ENCODE data around the gene FKBP1C.
"Not testable (repeated sequence)": the region's sequence is repeated elsewhere in the genome, so short reads cannot be mapped to it uniquely, and the experiment has no call there.

FKBP1C gene

DNA sequence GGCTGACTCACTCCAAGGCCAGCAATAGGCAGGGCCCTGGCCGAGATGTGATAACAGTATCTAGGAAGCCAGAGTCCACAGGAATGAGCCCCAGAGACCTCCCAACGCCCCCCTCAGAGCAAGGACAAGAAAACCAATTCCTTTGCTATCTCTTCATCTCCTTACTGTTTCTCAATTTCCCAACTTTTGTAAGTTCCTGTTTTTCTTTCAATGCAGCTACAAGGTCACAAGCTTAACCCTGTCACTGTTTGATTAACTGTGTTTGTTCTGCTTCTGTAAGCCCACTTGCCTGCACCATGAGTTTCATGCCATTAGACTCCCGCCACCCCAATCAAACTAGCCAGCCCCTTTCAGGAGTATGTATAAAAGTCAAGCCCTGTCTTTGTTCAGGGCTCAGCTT lies 3.5 kb downstream of the FKBP1C start:
- Histone ChIP-seq H2AFZ (ENCODE audit: low read depth) (no peak overlapping the region), H3K4me2 (no peak overlapping the region), H3K27ac (no peak overlapping the region), H4K20me1 (ENCODE audit: insufficient read depth) (no peaks in the 10 kb centered on the region), H3K27me3 (ENCODE audit: insufficient read depth, low read depth) (no peaks in the 10 kb centered on the region), H3K4me3 (IDR thresholded peaks at IDR 0.05; ENCODE audit: insufficient read depth, low read depth, low read length) (no peak overlapping the region), H3K9ac (no peak overlapping the region), H3K4me1 (ENCODE audit: low read depth, poor library complexity, severe bottlenecking) (no peaks in the 10 kb centered on the region), H3K79me2 (ENCODE audit: insufficient read depth, low read depth) (no peaks in the 10 kb centered on the region), H3K36me3 (ENCODE audit: insufficient read depth) (no peaks in the 10 kb centered on the region)
- TF ChIP-seq, protein P1, sequence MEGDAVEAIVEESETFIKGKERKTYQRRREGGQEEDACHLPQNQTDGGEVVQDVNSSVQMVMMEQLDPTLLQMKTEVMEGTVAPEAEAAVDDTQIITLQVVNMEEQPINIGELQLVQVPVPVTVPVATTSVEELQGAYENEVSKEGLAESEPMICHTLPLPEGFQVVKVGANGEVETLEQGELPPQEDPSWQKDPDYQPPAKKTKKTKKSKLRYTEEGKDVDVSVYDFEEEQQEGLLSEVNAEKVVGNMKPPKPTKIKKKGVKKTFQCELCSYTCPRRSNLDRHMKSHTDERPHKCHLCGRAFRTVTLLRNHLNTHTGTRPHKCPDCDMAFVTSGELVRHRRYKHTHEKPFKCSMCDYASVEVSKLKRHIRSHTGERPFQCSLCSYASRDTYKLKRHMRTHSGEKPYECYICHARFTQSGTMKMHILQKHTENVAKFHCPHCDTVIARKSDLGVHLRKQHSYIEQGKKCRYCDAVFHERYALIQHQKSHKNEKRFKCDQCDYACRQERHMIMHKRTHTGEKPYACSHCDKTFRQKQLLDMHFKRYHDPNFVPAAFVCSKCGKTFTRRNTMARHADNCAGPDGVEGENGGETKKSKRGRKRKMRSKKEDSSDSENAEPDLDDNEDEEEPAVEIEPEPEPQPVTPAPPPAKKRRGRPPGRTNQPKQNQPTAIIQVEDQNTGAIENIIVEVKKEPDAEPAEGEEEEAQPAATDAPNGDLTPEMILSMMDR (conservative IDR thresholded peaks at IDR 0.05; ENCODE audit: low read depth, low read length) = no peak

DNA sequence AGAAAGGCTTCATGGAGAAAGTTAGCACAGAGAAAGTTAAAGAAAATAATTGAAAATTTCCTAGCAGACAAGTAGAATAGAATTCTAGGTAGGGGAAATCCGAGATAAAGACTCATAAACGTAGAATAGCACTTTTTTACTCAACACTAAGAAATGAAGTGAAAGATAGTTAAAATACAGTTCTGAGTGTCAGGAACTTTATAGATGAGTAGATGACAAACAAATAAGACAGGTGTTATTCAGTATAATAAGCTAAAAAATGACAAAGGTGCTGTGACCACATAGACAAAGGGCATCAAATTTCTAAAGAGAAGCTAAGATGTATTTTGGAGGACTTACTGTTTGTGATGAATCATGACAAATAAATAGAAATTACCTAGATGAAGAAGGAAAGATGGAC lies 12.9 kb downstream of the FKBP1C start:
- H2AFZ ChIP-seq (ENCODE audit: low read depth) = no peak overlapping the region
- H3K79me2 ChIP-seq (ENCODE audit: insufficient read depth, low read depth) = no peaks in the 10 kb centered on the region
- H3K4me2 ChIP-seq = no peak overlapping the region
- no peaks in the 10 kb centered on the region for H3K27me3 ChIP-seq (ENCODE audit: insufficient read depth, low read depth)
- H4K20me1 ChIP-seq (ENCODE audit: insufficient read depth) = no peaks in the 10 kb centered on the region
- no peaks in the 10 kb centered on the region for H3K4me1 ChIP-seq (ENCODE audit: low read depth, poor library complexity, severe bottlenecking)
- TF ChIP-seq, protein P1 (conservative IDR thresholded peaks at IDR 0.05; ENCODE audit: low read depth, low read length) = no peak
- H3K9ac ChIP-seq = no peak overlapping the region
- no peak overlapping the region for H3K27ac ChIP-seq
- H3K4me3 ChIP-seq (IDR thresholded peaks at IDR 0.05; ENCODE audit: insufficient read depth, low read depth, low read length) = no peak overlapping the region
- H3K36me3 ChIP-seq (ENCODE audit: insufficient read depth) = no peaks in the 10 kb centered on the region

DNA sequence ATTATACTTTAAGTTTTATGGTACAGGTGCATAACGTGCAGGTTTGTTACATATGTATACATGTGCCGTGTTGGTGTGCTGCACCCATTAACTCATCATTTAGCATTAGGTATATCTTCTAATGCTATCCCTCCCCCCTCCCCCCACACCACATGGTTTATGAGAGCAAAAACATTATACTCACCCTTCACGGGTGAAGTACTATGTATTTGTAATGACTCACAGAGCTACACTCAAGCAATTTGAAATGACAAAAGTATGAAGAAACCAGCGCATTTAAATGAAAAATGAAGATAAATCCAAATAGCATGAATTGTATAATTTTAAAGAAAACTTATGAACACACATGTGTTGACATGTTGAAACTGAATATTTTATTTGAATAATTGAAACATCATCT lies 14.7 kb downstream of the FKBP1C start:
- not testable (repeated sequence) for H3K36me3 ChIP-seq (ENCODE audit: insufficient read depth); H3K79me2 ChIP-seq (ENCODE audit: insufficient read depth, low read depth); H3K27ac ChIP-seq; H3K4me3 ChIP-seq (IDR thresholded peaks at IDR 0.05; ENCODE audit: insufficient read depth, low read depth, low read length); H2AFZ ChIP-seq (ENCODE audit: low read depth); H3K27me3 ChIP-seq (ENCODE audit: insufficient read depth, low read depth); H3K4me1 ChIP-seq (ENCODE audit: low read depth, poor library complexity, severe bottlenecking); H3K4me2 ChIP-seq; H3K9ac ChIP-seq; H4K20me1 ChIP-seq (ENCODE audit: insufficient read depth)

DNA sequence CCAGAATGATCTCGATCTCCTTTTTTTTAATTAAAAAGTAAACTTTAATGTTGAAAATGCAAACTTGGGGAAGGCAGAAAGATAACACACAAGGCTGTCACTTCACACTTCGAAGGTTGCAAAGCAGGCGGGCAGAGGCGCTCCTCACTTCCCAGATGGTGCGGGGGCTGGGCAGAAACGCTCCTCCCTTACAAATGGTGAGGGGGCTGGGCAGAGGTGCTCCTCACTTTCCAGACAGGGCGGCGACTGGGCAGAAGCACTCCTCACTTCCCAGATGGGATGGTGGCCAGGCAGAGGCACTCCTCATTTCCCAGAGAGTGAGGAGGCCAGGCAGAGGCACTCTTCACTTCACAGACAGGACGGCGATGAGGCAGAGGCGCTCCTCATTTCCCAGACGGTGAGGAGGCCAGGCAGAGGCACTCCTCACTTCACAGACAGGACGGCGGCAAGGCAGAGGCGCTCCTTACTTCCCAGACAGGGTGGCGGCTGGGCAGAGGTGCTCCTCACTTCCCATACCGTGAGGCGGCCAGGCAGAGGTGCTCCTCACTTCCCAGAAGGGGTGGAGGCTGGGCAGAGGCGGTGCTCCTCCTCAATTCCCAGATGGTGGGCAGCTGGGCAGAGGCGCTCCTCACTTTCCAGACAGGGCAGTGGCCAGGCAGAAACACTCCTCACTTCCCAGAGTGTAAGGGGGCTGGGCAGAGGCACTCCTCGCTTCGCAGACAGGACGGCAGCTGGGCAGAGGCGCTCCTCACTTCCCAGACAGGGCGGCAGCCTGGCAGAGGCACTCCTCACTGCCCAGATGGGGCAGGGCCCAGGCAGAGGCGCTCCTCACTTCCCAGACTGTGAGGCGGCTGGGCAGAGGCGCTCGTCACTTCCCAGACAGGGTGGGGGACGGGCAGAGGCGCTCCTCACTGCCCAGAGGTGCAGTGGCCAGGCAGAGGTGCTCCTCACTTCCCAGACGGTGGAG lies 16.9 kb downstream of the FKBP1C start:
- H2AFZ ChIP-seq (ENCODE audit: low read depth); H4K20me1 ChIP-seq (ENCODE audit: insufficient read depth); H3K36me3 ChIP-seq (ENCODE audit: insufficient read depth); H3K9ac ChIP-seq; H3K4me1 ChIP-seq (ENCODE audit: low read depth, poor library complexity, severe bottlenecking); H3K27me3 ChIP-seq (ENCODE audit: insufficient read depth, low read depth); H3K4me2 ChIP-seq; H3K79me2 ChIP-seq (ENCODE audit: insufficient read depth, low read depth); H3K4me3 ChIP-seq (IDR thresholded peaks at IDR 0.05; ENCODE audit: insufficient read depth, low read depth, low read length); H3K27ac ChIP-seq: not testable (repeated sequence)

DNA sequence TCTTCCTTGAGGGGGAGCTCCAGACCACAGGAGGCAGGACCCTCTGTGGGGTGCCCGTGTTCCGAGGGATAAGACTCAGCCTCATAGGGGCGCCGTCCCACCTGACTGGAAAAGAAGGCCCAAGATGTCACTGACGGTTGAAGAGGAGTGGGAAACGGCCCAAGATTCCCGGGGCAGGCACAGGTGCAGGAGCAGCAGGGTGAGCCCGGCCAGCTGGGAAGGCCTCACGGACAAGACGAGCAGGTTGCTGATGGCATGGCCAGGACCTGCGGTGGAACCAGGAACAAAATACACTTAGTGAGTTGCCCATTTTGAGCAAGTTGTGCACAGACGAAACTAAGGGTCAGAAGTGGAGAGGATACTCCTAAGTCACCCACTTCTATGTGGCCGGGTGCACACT lies 18.8 kb downstream of the FKBP1C start:
- not testable (repeated sequence) for H2AFZ ChIP-seq (ENCODE audit: low read depth); H3K79me2 ChIP-seq (ENCODE audit: insufficient read depth, low read depth); H3K4me2 ChIP-seq; H3K4me3 ChIP-seq (IDR thresholded peaks at IDR 0.05; ENCODE audit: insufficient read depth, low read depth, low read length); H3K27ac ChIP-seq; H3K27me3 ChIP-seq (ENCODE audit: insufficient read depth, low read depth); H3K36me3 ChIP-seq (ENCODE audit: insufficient read depth); H3K4me1 ChIP-seq (ENCODE audit: low read depth, poor library complexity, severe bottlenecking); H4K20me1 ChIP-seq (ENCODE audit: insufficient read depth); H3K9ac ChIP-seq

DNA sequence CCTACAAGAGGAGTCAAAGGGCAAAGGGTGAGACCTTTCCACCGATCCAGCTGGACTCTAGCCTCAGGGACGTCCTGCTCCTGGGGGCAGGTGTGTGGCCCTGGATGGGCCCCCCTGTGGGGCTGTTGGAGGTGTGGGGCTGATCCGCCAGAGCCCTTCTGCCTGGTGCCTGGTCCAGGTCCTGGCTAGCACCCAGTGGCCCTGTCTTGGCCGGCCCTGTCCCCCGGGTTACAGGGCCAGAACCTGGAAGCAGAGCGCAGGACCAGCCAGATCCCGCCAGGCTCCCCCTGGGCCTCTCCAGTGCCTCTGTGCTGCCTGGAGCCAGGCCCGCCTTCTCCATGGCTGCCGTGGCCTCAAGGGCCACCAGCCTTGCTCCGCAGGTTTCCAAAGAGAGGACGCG lies 19.2 kb downstream of the FKBP1C start:
- H2AFZ ChIP-seq (ENCODE audit: low read depth); H3K27ac ChIP-seq; H3K4me2 ChIP-seq; H3K4me1 ChIP-seq (ENCODE audit: low read depth, poor library complexity, severe bottlenecking); H3K4me3 ChIP-seq (IDR thresholded peaks at IDR 0.05; ENCODE audit: insufficient read depth, low read depth, low read length); H3K27me3 ChIP-seq (ENCODE audit: insufficient read depth, low read depth); H4K20me1 ChIP-seq (ENCODE audit: insufficient read depth); H3K36me3 ChIP-seq (ENCODE audit: insufficient read depth); H3K9ac ChIP-seq; H3K79me2 ChIP-seq (ENCODE audit: insufficient read depth, low read depth): not testable (repeated sequence)

All from KMS-11 (cell line).